ENCODE results near the gene KCTD14. TPM values are rescaled to one million over a fixed set of nuclear protein-coding genes. Genes with fewer than 3 reads are reported as not detected.

Gene KCTD14
- total and polyA plus RNA-seq, 2 experiments from 2014 or later, result 6.0 to 8.1 TPM

DNA sequence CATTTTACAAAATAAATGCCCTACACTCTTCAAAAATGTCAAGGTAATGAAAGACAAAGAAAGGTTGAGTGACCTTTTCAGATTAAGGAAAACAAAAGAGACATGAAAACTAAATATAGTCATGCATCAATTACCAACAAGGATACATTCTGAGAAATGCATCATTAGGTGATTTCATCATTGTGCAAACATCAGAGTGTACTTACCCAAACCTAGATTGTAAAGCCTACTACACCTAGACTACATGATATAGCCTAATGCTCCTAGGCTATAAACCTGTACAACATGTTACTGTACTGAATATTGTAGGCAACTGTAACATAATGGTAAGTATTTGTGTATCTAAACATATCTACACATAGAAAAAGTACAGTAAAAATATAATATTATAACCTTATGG lies 55.3 kb downstream of the KCTD14 start:
- Histone ChIP-seq H3K9me3 (ENCODE audit: low read depth) (no peaks in the 10 kb centered on the region), H3K36me3 (replicated peaks; ENCODE audit: insufficient read depth, low read depth) (no peaks in the 10 kb centered on the region), H3K4me1 (ENCODE audit: insufficient read depth) (no peaks in the 10 kb centered on the region), H3K27me3 (no peaks in the 10 kb centered on the region), H2AFZ (no peak overlapping the region), H3K27ac (no peak overlapping the region), H3K4me2 (no peak overlapping the region), H3K4me3 (no peak overlapping the region), H4K20me1 (ENCODE audit: insufficient read depth, poor library complexity, severe bottlenecking) (no peaks in the 10 kb centered on the region), H3K79me2 (no peaks in the 10 kb centered on the region), H3K9me2 (replicated peaks; ENCODE audit: insufficient read depth) (no peaks in the 10 kb centered on the region)
- DNase-seq (ENCODE audit: low spot score), result no peak
- no peak for TF ChIP-seq EZH2 (IDR thresholded peaks at IDR 0.05; ENCODE audit: borderline replicate concordance)

DNA sequence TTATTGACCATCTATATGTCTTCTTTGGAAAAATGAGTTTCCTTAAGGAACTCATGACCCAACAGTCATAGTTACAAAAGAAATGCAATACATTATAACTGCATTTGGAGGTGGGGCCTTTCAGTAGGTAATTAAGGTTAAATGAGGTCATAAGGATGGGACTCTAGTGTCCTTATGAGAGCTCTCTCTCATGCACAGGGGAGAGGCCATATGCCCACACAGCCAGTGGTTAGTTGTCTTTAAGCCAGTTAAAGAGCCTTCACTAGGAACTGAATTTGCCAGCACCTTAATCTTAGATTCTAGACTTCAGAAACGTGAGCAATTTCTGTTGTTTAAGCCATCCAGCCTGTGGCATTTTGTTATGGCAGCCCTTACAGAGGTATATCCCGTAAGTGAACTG lies 56.0 kb downstream of the KCTD14 start:
- Histone ChIP-seq H3K36me3 (replicated peaks; ENCODE audit: insufficient read depth, low read depth) (no peaks in the 10 kb centered on the region), H3K9me2 (replicated peaks; ENCODE audit: insufficient read depth) (no peaks in the 10 kb centered on the region), H2AFZ (no peak overlapping the region), H3K4me2 (no peak overlapping the region), H3K27ac (no peak overlapping the region), H3K79me2 (no peaks in the 10 kb centered on the region), H3K4me3 (no peak overlapping the region), H3K9me3 (ENCODE audit: low read depth) (no peaks in the 10 kb centered on the region), H3K27me3 (no peaks in the 10 kb centered on the region), H4K20me1 (ENCODE audit: insufficient read depth, poor library complexity, severe bottlenecking) (no peaks in the 10 kb centered on the region), H3K4me1 (ENCODE audit: insufficient read depth) (no peaks in the 10 kb centered on the region)
- DNase-seq (ENCODE audit: low spot score), result no peak
- WGBS (ENCODE audit: low lambda C conversion rate, missing lambda C conversion rate), result 91% methylated on average over 2 of the region's 2 CpGs
- TF ChIP-seq EZH2phosphoT487 (IDR thresholded peaks at IDR 0.05; ENCODE audit: low read depth, severe bottlenecking, unreplicated experiment) (no peak), EZH2 (IDR thresholded peaks at IDR 0.05; ENCODE audit: borderline replicate concordance) (no peak)
- TF ChIP-seq, protein P1, sequence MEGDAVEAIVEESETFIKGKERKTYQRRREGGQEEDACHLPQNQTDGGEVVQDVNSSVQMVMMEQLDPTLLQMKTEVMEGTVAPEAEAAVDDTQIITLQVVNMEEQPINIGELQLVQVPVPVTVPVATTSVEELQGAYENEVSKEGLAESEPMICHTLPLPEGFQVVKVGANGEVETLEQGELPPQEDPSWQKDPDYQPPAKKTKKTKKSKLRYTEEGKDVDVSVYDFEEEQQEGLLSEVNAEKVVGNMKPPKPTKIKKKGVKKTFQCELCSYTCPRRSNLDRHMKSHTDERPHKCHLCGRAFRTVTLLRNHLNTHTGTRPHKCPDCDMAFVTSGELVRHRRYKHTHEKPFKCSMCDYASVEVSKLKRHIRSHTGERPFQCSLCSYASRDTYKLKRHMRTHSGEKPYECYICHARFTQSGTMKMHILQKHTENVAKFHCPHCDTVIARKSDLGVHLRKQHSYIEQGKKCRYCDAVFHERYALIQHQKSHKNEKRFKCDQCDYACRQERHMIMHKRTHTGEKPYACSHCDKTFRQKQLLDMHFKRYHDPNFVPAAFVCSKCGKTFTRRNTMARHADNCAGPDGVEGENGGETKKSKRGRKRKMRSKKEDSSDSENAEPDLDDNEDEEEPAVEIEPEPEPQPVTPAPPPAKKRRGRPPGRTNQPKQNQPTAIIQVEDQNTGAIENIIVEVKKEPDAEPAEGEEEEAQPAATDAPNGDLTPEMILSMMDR (IDR thresholded peaks at IDR 0.05; ENCODE audit: poor library complexity), result no peak

DNA sequence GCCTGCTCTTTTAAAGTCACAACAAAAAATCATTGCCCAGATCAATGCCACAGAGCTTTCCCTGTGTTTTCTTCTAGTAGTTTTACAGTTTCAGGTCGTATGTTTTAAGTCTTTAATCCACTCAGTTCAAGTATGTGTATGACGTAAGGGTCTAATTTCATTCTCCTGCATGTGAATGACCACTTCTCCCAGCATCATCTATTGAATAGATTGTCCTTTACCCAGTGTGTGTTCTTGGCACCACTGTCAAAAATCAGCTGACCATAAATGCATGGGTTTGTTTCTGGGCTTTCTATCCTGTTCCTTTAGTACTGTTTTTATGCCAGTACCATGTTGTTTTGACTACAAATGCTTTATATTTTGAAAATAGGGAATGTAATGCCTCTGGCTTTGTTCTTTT lies 56.7 kb downstream of the KCTD14 start:
- 97% methylated on average over 2 of the region's 2 CpGs for WGBS (ENCODE audit: low lambda C conversion rate, missing lambda C conversion rate)

More for the DNA sequence above, 56.7 kb downstream of the KCTD14 start:
- no peaks in the 10 kb centered on the region for H3K79me2 ChIP-seq
- no peak overlapping the region for H3K27ac ChIP-seq
- H3K36me3 ChIP-seq (replicated peaks; ENCODE audit: insufficient read depth, low read depth), result no peaks in the 10 kb centered on the region
- no peaks in the 10 kb centered on the region for H3K9me2 ChIP-seq (replicated peaks; ENCODE audit: insufficient read depth)
- H3K27me3 ChIP-seq, result no peaks in the 10 kb centered on the region
- no peaks in the 10 kb centered on the region for H4K20me1 ChIP-seq (ENCODE audit: insufficient read depth, poor library complexity, severe bottlenecking)
- TF ChIP-seq, protein P1 (IDR thresholded peaks at IDR 0.05; ENCODE audit: poor library complexity), result no peak
- no peak for TF ChIP-seq EZH2phosphoT487 (IDR thresholded peaks at IDR 0.05; ENCODE audit: low read depth, severe bottlenecking, unreplicated experiment)
- no peak for DNase-seq (ENCODE audit: low spot score)
- no peak overlapping the region for H2AFZ ChIP-seq
- H3K4me2 ChIP-seq, result no peak overlapping the region
- no peaks in the 10 kb centered on the region for H3K4me1 ChIP-seq (ENCODE audit: insufficient read depth)
- H3K9me3 ChIP-seq (ENCODE audit: low read depth), result no peaks in the 10 kb centered on the region
- H3K4me3 ChIP-seq, result no peak overlapping the region

Other genes with a start within 250 kb of the KCTD14 start
- gene RSF1, start 202.6 kb downstream of the KCTD14 start, total RNA-seq, result 37.6 and 48.8 TPM in 2 replicates
- 47.9 and 83.5 TPM in 2 replicates for gene RSF1, start 202.6 kb downstream of the KCTD14 start, polyA plus RNA-seq
- 20.3 and 22.0 TPM in 2 replicates for gene AAMDC, start 202.1 kb downstream of the KCTD14 start, total RNA-seq
- gene AAMDC, start 202.1 kb downstream of the KCTD14 start, polyA plus RNA-seq, result 77.2 and 78.0 TPM in 2 replicates
- gene INTS4, start 28.6 kb downstream of the KCTD14 start, total RNA-seq, result 22.7 and 28.0 TPM in 2 replicates
- gene INTS4, start 28.6 kb downstream of the KCTD14 start, polyA plus RNA-seq, result 19.2 and 24.0 TPM in 2 replicates
- 0.17 TPM in 1 of 2 replicates, not detected in the other for gene THRSP, start 40.6 kb upstream of the KCTD14 start, total RNA-seq
- gene THRSP, start 40.6 kb upstream of the KCTD14 start, polyA plus RNA-seq, result 0.13 and 0.17 TPM in 2 replicates
- 107 and 115 TPM in 2 replicates for gene NDUFC2, start 56.6 kb upstream of the KCTD14 start, total RNA-seq
- 442 and 481 TPM in 2 replicates for gene NDUFC2, start 56.6 kb upstream of the KCTD14 start, polyA plus RNA-seq
- 43.1 and 66.8 TPM in 2 replicates for gene ALG8, start 116.3 kb upstream of the KCTD14 start, total RNA-seq
- 62.0 and 74.3 TPM in 2 replicates for gene ALG8, start 116.3 kb upstream of the KCTD14 start, polyA plus RNA-seq
- 8.2 and 9.2 TPM in 2 replicates for gene KCTD21, start 165.3 kb upstream of the KCTD14 start, total RNA-seq
- gene KCTD21, start 165.3 kb upstream of the KCTD14 start, polyA plus RNA-seq, result 3.8 and 4.7 TPM in 2 replicates
- 4.5 and 7.3 TPM in 2 replicates for gene USP35, start 165.6 kb upstream of the KCTD14 start, total RNA-seq
- 2.9 and 4.7 TPM in 2 replicates for gene USP35, start 165.6 kb upstream of the KCTD14 start, polyA plus RNA-seq